HG03432 (cell line): ENCODE data around the gene SH2B2.
"Not testable (repeated sequence)": the region's sequence is repeated elsewhere in the genome, so short reads cannot be mapped to it uniquely, and the experiment has no call there.

Source experiments
- ATAC-seq: cut with Tn5 transposase; IDR thresholded peaks from one replicate; pipeline ENCODE4 v1.9.1; 2021; ENCODE audit warnings: mild to moderate bottlenecking, moderate library complexity; ENCODE audit not compliant: unreplicated experiment

SH2B2 gene

GRCh38 chr7:102303669-102304422 is 17.2 kb downstream of the SH2B2 start:
- no peak for ATAC-seq

- ATAC-seq: no peak
These were observed 18.0 kb downstream of the SH2B2 start for GRCh38 chr7:102304668-102305067.

GRCh38 chr7:102305414-102306268 is 19.0 kb downstream of the SH2B2 start:
- peak; percentile 40 for ATAC-seq

GRCh38 chr7:102306916-102307677 is 20.4 kb downstream of the SH2B2 start:
- peak; percentile 77 for ATAC-seq

GRCh38 chr7:102310414-102310815 is 23.7 kb downstream of the SH2B2 start:
- no peak for ATAC-seq

- no peak for ATAC-seq
These were observed 25.6 kb downstream of the SH2B2 start for GRCh38 chr7:102312317-102312716.

- no peak for ATAC-seq
These were observed 27.5 kb downstream of the SH2B2 start for GRCh38 chr7:102313997-102314780.

GRCh38 chr7:102317231-102318059 is 30.8 kb downstream of the SH2B2 start:
- ATAC-seq: no peak

GRCh38 chr7:102318482-102318971 is 31.9 kb downstream of the SH2B2 start:
- ATAC-seq: no peak

GRCh38 chr7:102319671-102320070 is 33.0 kb downstream of the SH2B2 start:
- ATAC-seq: no peak

- ATAC-seq: no peak
These were observed 33.5 kb downstream of the SH2B2 start for GRCh38 chr7:102320181-102320580.

GRCh38 chr7:102320601-102321350 is 34.1 kb downstream of the SH2B2 start:
- no peak for ATAC-seq

GRCh38 chr7:102321351-102322201 is 34.9 kb downstream of the SH2B2 start:
- ATAC-seq: no peak

GRCh38 chr7:102322202-102322715 is 35.6 kb downstream of the SH2B2 start:
- ATAC-seq: no peak

- ATAC-seq: no peak
These were observed 37.2 kb downstream of the SH2B2 start for GRCh38 chr7:102323914-102324195.

- ATAC-seq: not testable (repeated sequence)
These were observed 38.4 kb downstream of the SH2B2 start for GRCh38 chr7:102325106-102325505.

GRCh38 chr7:102326157-102326889 is 39.7 kb downstream of the SH2B2 start:
- no peak for ATAC-seq
